IPS-15b (cell line): Measurements from ENCODE around the gene KRTAP10-8.
"Not testable (repeated sequence)": the region's sequence is repeated elsewhere in the genome, so short reads cannot be mapped to it uniquely, and the experiment has no call there.

Experiments used
- H3K27me3 ChIP-seq: one replicate; pipeline ENCODE4 v1.6.1; 2013; ENCODE audit warnings: low read length; ENCODE audit not compliant: control insufficient read depth, insufficient read depth
- H3K36me3 ChIP-seq: one replicate; pipeline ENCODE4 v1.6.1; 2013; ENCODE audit warnings: low read length; ENCODE audit not compliant: control insufficient read depth, insufficient read depth
- H3K4me1 ChIP-seq: one replicate; pipeline ENCODE4 v1.6.1; 2013; ENCODE audit warnings: mild to moderate bottlenecking, low read length; ENCODE audit not compliant: control insufficient read depth, insufficient read depth
- H3K4me3 ChIP-seq: one replicate; pipeline ENCODE4 v1.5.1; 2013; ENCODE audit warnings: low read depth, low read length
- H3K9ac ChIP-seq: one replicate; pipeline ENCODE4 v1.6.1; 2013; ENCODE audit warnings: low read depth, mild to moderate bottlenecking, low read length
- H3K9me3 ChIP-seq: one replicate; pipeline ENCODE4 v1.6.1; 2013; ENCODE audit warnings: mild to moderate bottlenecking, low read length; ENCODE audit not compliant: control insufficient read depth, insufficient read depth

The KRTAP10-8 gene

GRCh38 chr21:44593598-44594405 is 18.1 kb upstream of the KRTAP10-8 start:
- no peak overlapping the region for H3K4me3 ChIP-seq
- no peaks in the 10 kb centered on the region for H3K36me3 ChIP-seq
- no peaks in the 10 kb centered on the region for H3K27me3 ChIP-seq
- H3K4me1 ChIP-seq: peaks cover 8% of the 10 kb centered on the region
- H3K9me3 ChIP-seq: no peaks in the 10 kb centered on the region
- H3K9ac ChIP-seq: no peak overlapping the region

GRCh38 chr21:44594406-44594916 is 17.4 kb upstream of the KRTAP10-8 start:
- H3K9me3 ChIP-seq: no peaks in the 10 kb centered on the region
- peaks cover 8% of the 10 kb centered on the region for H3K4me1 ChIP-seq
- H3K4me3 ChIP-seq: no peak overlapping the region
- H3K27me3 ChIP-seq: no peaks in the 10 kb centered on the region
- H3K9ac ChIP-seq: no peak overlapping the region
- H3K36me3 ChIP-seq: no peaks in the 10 kb centered on the region

- H3K9me3 ChIP-seq: no peaks in the 10 kb centered on the region
- H3K36me3 ChIP-seq: no peaks in the 10 kb centered on the region
- no peak overlapping the region for H3K9ac ChIP-seq
- H3K27me3 ChIP-seq: no peaks in the 10 kb centered on the region
- no peak overlapping the region for H3K4me3 ChIP-seq
- H3K4me1 ChIP-seq: peaks cover 8% of the 10 kb centered on the region
Observed at GRCh38 chr21:44595524-44595923, 16.4 kb upstream of the KRTAP10-8 start.

- H3K36me3 ChIP-seq: no peaks in the 10 kb centered on the region
- H3K9me3 ChIP-seq: no peaks in the 10 kb centered on the region
- H3K4me3 ChIP-seq: no peak overlapping the region
- H3K27me3 ChIP-seq: no peaks in the 10 kb centered on the region
- no peak overlapping the region for H3K9ac ChIP-seq
- H3K4me1 ChIP-seq: peaks cover 8% of the 10 kb centered on the region
Observed at GRCh38 chr21:44596068-44596725, 15.7 kb upstream of the KRTAP10-8 start.

GRCh38 chr21:44598061-44598460 is 13.8 kb upstream of the KRTAP10-8 start:
- Histone ChIP-seq H3K9me3 (no peaks in the 10 kb centered on the region), H3K4me3 (no peak overlapping the region), H3K9ac (no peak overlapping the region), H3K27me3 (no peaks in the 10 kb centered on the region), H3K4me1 (peaks cover 6% of the 10 kb centered on the region), H3K36me3 (no peaks in the 10 kb centered on the region)

- H3K4me1 ChIP-seq: peaks cover 3% of the 10 kb centered on the region
- no peaks in the 10 kb centered on the region for H3K36me3 ChIP-seq
- H3K9me3 ChIP-seq: no peaks in the 10 kb centered on the region
- H3K4me3 ChIP-seq: no peak overlapping the region
- no peaks in the 10 kb centered on the region for H3K27me3 ChIP-seq
- no peak overlapping the region for H3K9ac ChIP-seq
Observed at GRCh38 chr21:44599264-44600029, 12.4 kb upstream of the KRTAP10-8 start.

GRCh38 chr21:44600118-44600978 is 11.5 kb upstream of the KRTAP10-8 start, which contains the start of gene KRTAP10-7:
TSS of gene KRTAP10-7 (plus strand) at chr21:44600597. CDS start at chr21:44600622, 25 bp downstream.
- not testable (repeated sequence) for H3K27me3 ChIP-seq, H3K4me3 ChIP-seq, H3K9ac ChIP-seq, H3K36me3 ChIP-seq, H3K4me1 ChIP-seq, H3K9me3 ChIP-seq

- not testable (repeated sequence) for H3K27me3 ChIP-seq, H3K4me1 ChIP-seq, H3K4me3 ChIP-seq, H3K9ac ChIP-seq, H3K9me3 ChIP-seq, H3K36me3 ChIP-seq
Observed at GRCh38 chr21:44601091-44601490, 10.8 kb upstream of the KRTAP10-8 start.

- H3K4me3 ChIP-seq: no peak overlapping the region
- no peaks in the 10 kb centered on the region for H3K27me3 ChIP-seq
- H3K9ac ChIP-seq: no peak overlapping the region
- peaks cover 3% of the 10 kb centered on the region for H3K4me1 ChIP-seq
- H3K9me3 ChIP-seq: no peaks in the 10 kb centered on the region
- H3K36me3 ChIP-seq: no peaks in the 10 kb centered on the region
Observed at GRCh38 chr21:44601596-44602462, 10.1 kb upstream of the KRTAP10-8 start.

GRCh38 chr21:44602463-44602850 is 9.4 kb upstream of the KRTAP10-8 start:
- Histone ChIP-seq H3K27me3 (no peaks in the 10 kb centered on the region), H3K36me3 (no peaks in the 10 kb centered on the region), H3K9me3 (no peaks in the 10 kb centered on the region), H3K9ac (no peak overlapping the region), H3K4me1 (peaks cover 3% of the 10 kb centered on the region), H3K4me3 (no peak overlapping the region)
